Astrocyte (in vitro differentiated cells and primary cell): ENCODE results near the gene GATB. TPM values are rescaled to one million over a fixed set of nuclear protein-coding genes. Genes with fewer than 3 reads are reported as not detected.

Experiments used
- DNase-seq: peaks from one replicate; pipeline ENCODE4 v3.0.0-alpha.2; 2010; ENCODE audit warnings: low read depth
- FAIRE-seq: peaks from 2 replicates; lab custom pipeline; 2011; peaks lifted over from hg19 to GRCh38; lab: Jason Lieb, UNC
- H2AFZ ChIP-seq: 2 replicates; pipeline ENCODE4 v1.6.0; 2012; ENCODE audit warnings: low read depth, low read length, inconsistent platforms
- H3K27ac ChIP-seq: 2 replicates; pipeline ENCODE4 v1.5.1; 2011; ENCODE audit warnings: low read depth, low read length, inconsistent platforms
- H3K27me3 ChIP-seq: 2 replicates; pipeline ENCODE4 v1.6.0; 2011; ENCODE audit warnings: low read length, inconsistent platforms; ENCODE audit not compliant: insufficient read depth
- H3K36me3 ChIP-seq: 2 replicates; pipeline ENCODE4 v1.5.1; 2011; ENCODE audit warnings: low read length, inconsistent platforms; ENCODE audit not compliant: insufficient read depth
- H3K4me1 ChIP-seq: 2 replicates; pipeline ENCODE4 v1.5.1; 2011; ENCODE audit warnings: low read length, inconsistent platforms; ENCODE audit not compliant: insufficient read depth
- H3K4me2 ChIP-seq: 2 replicates; pipeline ENCODE4 v1.6.0; 2012; ENCODE audit warnings: low read length, inconsistent platforms
- H3K4me3 ChIP-seq: 2 replicates; pipeline ENCODE4 v1.5.1; 2011; ENCODE audit warnings: low read depth, mild to moderate bottlenecking, low read length, inconsistent platforms; ENCODE audit not compliant: insufficient read depth
- H3K79me2 ChIP-seq: 2 replicates; pipeline ENCODE4 v1.6.0; 2012; ENCODE audit warnings: mild to moderate bottlenecking, low read length, inconsistent platforms; ENCODE audit not compliant: insufficient read depth
- H3K9ac ChIP-seq: 2 replicates; pipeline ENCODE4 v1.6.0; 2012; ENCODE audit warnings: mild to moderate bottlenecking, low read length, inconsistent platforms
- H3K9me3 ChIP-seq: 2 replicates; pipeline ENCODE4 v1.5.1; 2012; ENCODE audit warnings: low read depth, mild to moderate bottlenecking, low read length, inconsistent platforms; ENCODE audit not compliant: insufficient read depth
- H4K20me1 ChIP-seq: 2 replicates; pipeline ENCODE4 v1.6.0; 2012; ENCODE audit warnings: low read length, inconsistent platforms; ENCODE audit not compliant: insufficient read depth
- H3K27ac Mint-ChIP-seq: one replicate; pipeline ENCODE4 v1.8.0; 2021; ENCODE audit warnings: mild to moderate bottlenecking, mixed read lengths; ENCODE audit not compliant: unreplicated experiment
- H3K27me3 Mint-ChIP-seq: one replicate; pipeline ENCODE4 v1.8.0; 2021; ENCODE audit warnings: low read depth, mixed read lengths; ENCODE audit not compliant: unreplicated experiment
- H3K36me3 Mint-ChIP-seq: one replicate; pipeline ENCODE4 v1.8.0; 2021; ENCODE audit warnings: low read depth, mixed read lengths; ENCODE audit not compliant: unreplicated experiment
- H3K4me1 Mint-ChIP-seq: one replicate; pipeline ENCODE4 v1.8.0; 2021; ENCODE audit warnings: low read depth, mixed read lengths; ENCODE audit not compliant: unreplicated experiment
- H3K4me3 Mint-ChIP-seq: one replicate; pipeline ENCODE4 v1.8.0; 2021; ENCODE audit warnings: mild to moderate bottlenecking, moderate library complexity, mixed read lengths; ENCODE audit not compliant: unreplicated experiment
- H3K9me3 Mint-ChIP-seq: one replicate; pipeline ENCODE4 v1.8.0; 2021; ENCODE audit warnings: mild to moderate bottlenecking, mixed read lengths; ENCODE audit not compliant: unreplicated experiment
- EZH2 ChIP-seq: IDR thresholded peaks from 2 replicates; pipeline ENCODE4 v1.6.1; 2012; ENCODE audit warnings: mild to moderate bottlenecking, low read length, inconsistent platforms; ENCODE audit not compliant: insufficient read depth
- total RNA-seq: library from RNA; stranded (reverse); gene quantifications from 2 replicates; pipeline ENCODE4 v1.2.1, GENCODE V29; 2021
- TF ChIP-seq, protein P1 (sequence below): IDR thresholded peaks from 2 replicates; pipeline ENCODE4 v1.5.1; 2011; ENCODE audit warnings: low read depth, mild to moderate bottlenecking, inconsistent platforms, low read length, moderate library complexity; ENCODE audit not compliant: insufficient read depth

GATB gene
- total RNA-seq, 1 donor from 2014 or later = 20.8 TPM

DNA sequence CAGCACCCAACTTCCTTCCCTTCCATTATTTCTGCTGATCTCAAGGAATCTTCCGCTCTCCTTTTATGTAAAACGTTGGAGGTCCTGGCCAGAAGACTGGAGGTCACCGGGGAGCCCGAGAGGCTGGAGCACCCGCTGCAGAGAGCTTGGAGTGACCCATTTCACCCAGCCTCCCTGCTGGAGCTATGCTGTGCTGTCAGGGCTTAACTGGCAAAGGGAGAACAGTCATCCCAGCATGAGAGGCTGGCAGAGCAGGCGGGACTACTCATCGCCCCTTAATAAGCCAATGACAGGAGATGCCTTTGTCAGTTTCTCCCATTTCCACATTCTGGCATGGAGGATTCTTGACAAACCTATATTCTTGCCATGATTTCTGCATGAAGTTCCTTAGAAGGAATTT, 98.9 kb downstream of the GATB start:
- H3K27ac ChIP-seq = no peak overlapping the region
- Mint-ChIP-seq H3K4me1 (peaks cover 17% of the 10 kb centered on the region), H3K9me3 (no peaks in the 10 kb centered on the region), H3K36me3 (peaks cover 4% of the 10 kb centered on the region), H3K27ac (no peak overlapping the region), H3K27me3 (no peaks in the 10 kb centered on the region), H3K4me3 (no peak overlapping the region)
- no peak overlapping the region for H3K4me3 ChIP-seq
- H3K79me2 ChIP-seq = no peaks in the 10 kb centered on the region
- no peak for FAIRE-seq
- no peak overlapping the region for H3K4me2 ChIP-seq
- TF ChIP-seq EZH2 = no peak
- TF ChIP-seq, protein P1, sequence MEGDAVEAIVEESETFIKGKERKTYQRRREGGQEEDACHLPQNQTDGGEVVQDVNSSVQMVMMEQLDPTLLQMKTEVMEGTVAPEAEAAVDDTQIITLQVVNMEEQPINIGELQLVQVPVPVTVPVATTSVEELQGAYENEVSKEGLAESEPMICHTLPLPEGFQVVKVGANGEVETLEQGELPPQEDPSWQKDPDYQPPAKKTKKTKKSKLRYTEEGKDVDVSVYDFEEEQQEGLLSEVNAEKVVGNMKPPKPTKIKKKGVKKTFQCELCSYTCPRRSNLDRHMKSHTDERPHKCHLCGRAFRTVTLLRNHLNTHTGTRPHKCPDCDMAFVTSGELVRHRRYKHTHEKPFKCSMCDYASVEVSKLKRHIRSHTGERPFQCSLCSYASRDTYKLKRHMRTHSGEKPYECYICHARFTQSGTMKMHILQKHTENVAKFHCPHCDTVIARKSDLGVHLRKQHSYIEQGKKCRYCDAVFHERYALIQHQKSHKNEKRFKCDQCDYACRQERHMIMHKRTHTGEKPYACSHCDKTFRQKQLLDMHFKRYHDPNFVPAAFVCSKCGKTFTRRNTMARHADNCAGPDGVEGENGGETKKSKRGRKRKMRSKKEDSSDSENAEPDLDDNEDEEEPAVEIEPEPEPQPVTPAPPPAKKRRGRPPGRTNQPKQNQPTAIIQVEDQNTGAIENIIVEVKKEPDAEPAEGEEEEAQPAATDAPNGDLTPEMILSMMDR = no peak
- no peak for DNase-seq
- no peak overlapping the region for H2AFZ ChIP-seq
- no peaks in the 10 kb centered on the region for H3K36me3 ChIP-seq
- H3K4me1 ChIP-seq = peaks cover 10% of the 10 kb centered on the region
- no peaks in the 10 kb centered on the region for H4K20me1 ChIP-seq
- no peak overlapping the region for H3K9ac ChIP-seq
- H3K9me3 ChIP-seq = no peaks in the 10 kb centered on the region
- no peaks in the 10 kb centered on the region for H3K27me3 ChIP-seq

DNA sequence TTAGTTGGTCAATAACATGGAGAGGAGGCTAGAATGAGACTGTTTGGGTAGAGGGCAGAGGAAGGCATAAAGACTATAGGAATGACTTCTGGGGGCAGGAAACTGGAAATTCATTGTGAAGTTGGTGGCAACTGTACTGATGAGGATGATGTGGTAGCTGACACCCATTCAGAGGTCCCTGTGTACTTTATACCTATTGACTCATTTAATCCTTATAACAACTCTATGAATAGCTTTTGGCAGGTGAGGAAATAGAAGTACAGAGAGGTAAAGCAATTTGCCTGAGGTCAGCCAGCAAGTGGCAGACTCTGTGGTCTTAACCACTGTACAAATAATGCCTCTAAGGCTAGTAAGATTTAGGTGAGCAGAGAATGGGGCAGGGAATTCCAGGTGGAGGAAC, 100.1 kb downstream of the GATB start:
- no peaks in the 10 kb centered on the region for H4K20me1 ChIP-seq
- no peaks in the 10 kb centered on the region for H3K36me3 ChIP-seq
- DNase-seq = no peak
- Mint-ChIP-seq H3K27ac (no peak overlapping the region), H3K9me3 (no peaks in the 10 kb centered on the region), H3K4me3 (no peak overlapping the region), H3K4me1 (peaks cover 15% of the 10 kb centered on the region), H3K36me3 (peaks cover 4% of the 10 kb centered on the region), H3K27me3 (no peaks in the 10 kb centered on the region)
- peaks cover 10% of the 10 kb centered on the region for H3K4me1 ChIP-seq
- no peaks in the 10 kb centered on the region for H3K9me3 ChIP-seq
- no peak overlapping the region for H3K27ac ChIP-seq
- H3K27me3 ChIP-seq = no peaks in the 10 kb centered on the region
- no peak for TF ChIP-seq EZH2
- TF ChIP-seq, protein P1 = no peak
- no peaks in the 10 kb centered on the region for H3K79me2 ChIP-seq
- H3K4me3 ChIP-seq = no peak overlapping the region
- no peak overlapping the region for H2AFZ ChIP-seq
- no peak for FAIRE-seq
- no peak overlapping the region for H3K9ac ChIP-seq
- no peak overlapping the region for H3K4me2 ChIP-seq

DNA sequence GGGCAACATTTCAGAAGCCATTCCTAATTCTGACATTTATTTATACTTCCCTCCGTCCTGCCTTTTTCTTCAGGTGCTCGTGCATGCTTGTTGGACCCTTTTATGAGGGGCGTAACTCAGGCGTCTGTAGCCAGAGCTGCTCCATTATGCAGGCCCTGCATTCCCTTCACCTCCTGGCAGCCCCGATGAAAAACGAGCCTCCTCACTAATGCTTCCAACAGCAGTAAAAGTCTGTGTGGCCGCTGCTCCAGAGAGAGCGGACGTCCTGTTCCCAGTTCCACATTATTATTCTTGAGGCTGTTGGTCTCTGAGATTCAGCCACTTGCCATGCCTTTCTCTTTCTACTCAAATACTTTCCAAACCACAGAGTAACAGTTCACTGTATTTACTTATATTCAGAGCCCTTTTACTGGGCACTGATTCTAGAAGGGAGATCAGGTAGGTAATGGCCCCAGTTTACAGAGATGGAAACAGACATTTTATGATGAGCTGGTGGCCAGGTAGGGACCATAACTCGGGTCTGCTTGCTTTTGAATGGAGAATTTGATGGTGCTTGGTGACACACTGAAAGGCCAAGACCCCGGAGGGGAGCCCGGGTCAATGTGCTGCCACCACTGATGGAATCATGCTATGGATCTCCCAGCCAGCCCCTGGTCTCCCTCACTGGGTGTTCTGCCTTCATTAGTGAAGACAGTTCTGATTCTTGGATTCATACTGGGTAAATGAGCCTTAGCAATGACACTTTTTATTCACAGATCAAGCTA, 101.0 kb downstream of the GATB start:
- no peak overlapping the region for H3K4me3 Mint-ChIP-seq
- Histone ChIP-seq H3K9me3 (no peaks in the 10 kb centered on the region), H2AFZ (peak overlapping the region; percentile 43), H3K4me1 (peaks cover 10% of the 10 kb centered on the region), H3K4me2 (peak overlapping the region; percentile 6), H3K9ac (no peak overlapping the region), H3K36me3 (no peaks in the 10 kb centered on the region), H3K4me3 (no peak overlapping the region), H3K27ac (no peak overlapping the region), H3K79me2 (no peaks in the 10 kb centered on the region), H4K20me1 (no peaks in the 10 kb centered on the region), H3K27me3 (no peaks in the 10 kb centered on the region)
- H3K36me3 Mint-ChIP-seq = peaks cover 4% of the 10 kb centered on the region
- H3K27me3 Mint-ChIP-seq = no peaks in the 10 kb centered on the region
- FAIRE-seq (no peak), DNase-seq (peak; percentile 31)
- peak overlapping the region; percentile 20 for H3K27ac Mint-ChIP-seq
- peaks cover 15% of the 10 kb centered on the region for H3K4me1 Mint-ChIP-seq
- TF ChIP-seq, protein P1 = no peak
- no peak for TF ChIP-seq EZH2
- no peaks in the 10 kb centered on the region for H3K9me3 Mint-ChIP-seq
